GM12873 (cell line): ENCODE data around the gene TYMS.

Experiments used
- TF ChIP-seq, protein P1 (sequence below): IDR thresholded peaks from 2 replicates; pipeline ENCODE4 v1.5.1; 2012; ENCODE audit warnings: low read depth, mild to moderate bottlenecking, moderate library complexity, low read length, control low read depth; ENCODE audit not compliant: insufficient read depth; ENCODE audit errors: missing control alignments

Gene TYMS

GRCh38 chr18:629269-630150, 27.9 kb upstream of the TYMS start:
- TF ChIP-seq, protein P1, sequence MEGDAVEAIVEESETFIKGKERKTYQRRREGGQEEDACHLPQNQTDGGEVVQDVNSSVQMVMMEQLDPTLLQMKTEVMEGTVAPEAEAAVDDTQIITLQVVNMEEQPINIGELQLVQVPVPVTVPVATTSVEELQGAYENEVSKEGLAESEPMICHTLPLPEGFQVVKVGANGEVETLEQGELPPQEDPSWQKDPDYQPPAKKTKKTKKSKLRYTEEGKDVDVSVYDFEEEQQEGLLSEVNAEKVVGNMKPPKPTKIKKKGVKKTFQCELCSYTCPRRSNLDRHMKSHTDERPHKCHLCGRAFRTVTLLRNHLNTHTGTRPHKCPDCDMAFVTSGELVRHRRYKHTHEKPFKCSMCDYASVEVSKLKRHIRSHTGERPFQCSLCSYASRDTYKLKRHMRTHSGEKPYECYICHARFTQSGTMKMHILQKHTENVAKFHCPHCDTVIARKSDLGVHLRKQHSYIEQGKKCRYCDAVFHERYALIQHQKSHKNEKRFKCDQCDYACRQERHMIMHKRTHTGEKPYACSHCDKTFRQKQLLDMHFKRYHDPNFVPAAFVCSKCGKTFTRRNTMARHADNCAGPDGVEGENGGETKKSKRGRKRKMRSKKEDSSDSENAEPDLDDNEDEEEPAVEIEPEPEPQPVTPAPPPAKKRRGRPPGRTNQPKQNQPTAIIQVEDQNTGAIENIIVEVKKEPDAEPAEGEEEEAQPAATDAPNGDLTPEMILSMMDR = peak; percentile 40

- TF ChIP-seq, protein P1 = no peak
These were observed 25.9 kb upstream of the TYMS start for GRCh38 chr18:631560-631959.

DNA sequence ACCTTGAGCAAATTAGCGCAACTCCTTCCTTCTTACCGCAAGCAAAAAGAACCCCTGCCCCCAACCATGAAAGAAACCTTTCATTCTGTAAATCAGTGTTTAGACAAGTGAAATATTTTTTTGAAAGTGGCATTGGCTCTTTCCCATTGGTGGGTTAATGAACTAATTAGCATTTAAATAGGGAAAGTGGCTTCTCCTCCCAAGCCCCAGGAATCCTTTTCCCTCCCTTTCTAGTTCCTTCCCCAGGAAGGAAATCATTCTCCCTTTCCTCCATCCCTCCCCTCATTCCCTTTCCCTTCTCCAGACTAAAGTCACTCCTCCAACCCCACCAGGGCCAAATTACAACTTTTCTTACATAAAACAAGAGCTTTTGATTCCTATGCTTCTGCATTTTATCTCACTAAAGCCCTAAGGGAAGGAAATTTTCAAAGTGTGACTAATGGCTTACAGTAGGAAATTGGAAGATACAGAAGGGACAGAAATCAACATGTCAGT, 22.9 kb upstream of the TYMS start:
- TF ChIP-seq, protein P1 = no peak

GRCh38 chr18:635171-635570, 22.3 kb upstream of the TYMS start:
- TF ChIP-seq, protein P1 = no peak

- TF ChIP-seq, protein P1 = no peak
These were observed 16.2 kb upstream of the TYMS start for GRCh38 chr18:641224-641623.

DNA sequence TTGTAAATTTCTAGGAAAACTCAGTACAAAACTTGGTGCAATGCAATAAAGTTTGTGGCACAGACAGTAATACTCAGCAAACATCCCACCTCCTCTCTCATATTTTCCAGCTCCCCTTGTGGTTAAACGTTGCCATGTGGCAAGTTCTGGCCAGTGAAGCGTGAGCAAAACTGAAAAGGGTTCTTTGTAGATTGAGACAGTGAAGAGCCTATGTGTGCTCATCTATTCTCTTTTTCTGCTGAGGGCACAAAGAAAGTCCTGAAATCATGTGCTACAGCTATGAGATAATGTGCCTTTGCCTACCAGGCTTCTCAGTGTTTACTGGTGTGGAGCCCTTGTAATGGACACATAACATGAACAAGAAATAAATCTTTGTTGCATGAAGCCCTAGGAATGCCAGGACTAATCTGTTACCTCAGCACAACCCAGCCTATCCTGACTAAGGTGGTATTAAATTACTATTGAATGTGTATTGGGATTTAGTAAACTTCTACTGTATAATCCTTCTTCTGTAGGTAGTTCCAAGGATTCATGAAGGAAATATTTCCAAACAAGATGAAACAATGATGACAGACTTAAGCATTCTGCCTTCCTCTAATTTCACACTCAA, 13.0 kb upstream of the TYMS start:
- TF ChIP-seq, protein P1 = peak; percentile 21

DNA sequence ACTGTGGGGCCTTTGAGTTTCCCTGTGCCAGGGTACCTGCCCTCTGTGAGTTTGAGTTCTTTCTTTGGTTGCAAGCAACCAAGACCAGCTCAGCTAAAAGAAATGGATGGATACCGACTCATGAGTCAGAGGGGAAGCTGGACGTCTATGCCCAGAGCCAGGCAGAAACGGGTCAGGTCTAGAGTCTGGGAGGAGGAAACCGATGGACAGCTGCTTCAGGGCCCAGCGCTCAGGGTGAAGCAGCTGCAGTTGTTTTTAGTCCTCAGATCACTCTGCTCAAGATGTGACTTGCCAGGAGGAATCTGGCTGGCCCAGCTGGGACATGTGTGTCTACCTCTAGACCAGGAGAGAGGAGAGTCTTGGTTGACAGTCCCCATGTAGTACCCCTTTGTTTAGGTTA, 10.1 kb upstream of the TYMS start:
- TF ChIP-seq, protein P1 = no peak
